ENCODE results near the gene AKIRIN2.

AKIRIN2 gene

DNA sequence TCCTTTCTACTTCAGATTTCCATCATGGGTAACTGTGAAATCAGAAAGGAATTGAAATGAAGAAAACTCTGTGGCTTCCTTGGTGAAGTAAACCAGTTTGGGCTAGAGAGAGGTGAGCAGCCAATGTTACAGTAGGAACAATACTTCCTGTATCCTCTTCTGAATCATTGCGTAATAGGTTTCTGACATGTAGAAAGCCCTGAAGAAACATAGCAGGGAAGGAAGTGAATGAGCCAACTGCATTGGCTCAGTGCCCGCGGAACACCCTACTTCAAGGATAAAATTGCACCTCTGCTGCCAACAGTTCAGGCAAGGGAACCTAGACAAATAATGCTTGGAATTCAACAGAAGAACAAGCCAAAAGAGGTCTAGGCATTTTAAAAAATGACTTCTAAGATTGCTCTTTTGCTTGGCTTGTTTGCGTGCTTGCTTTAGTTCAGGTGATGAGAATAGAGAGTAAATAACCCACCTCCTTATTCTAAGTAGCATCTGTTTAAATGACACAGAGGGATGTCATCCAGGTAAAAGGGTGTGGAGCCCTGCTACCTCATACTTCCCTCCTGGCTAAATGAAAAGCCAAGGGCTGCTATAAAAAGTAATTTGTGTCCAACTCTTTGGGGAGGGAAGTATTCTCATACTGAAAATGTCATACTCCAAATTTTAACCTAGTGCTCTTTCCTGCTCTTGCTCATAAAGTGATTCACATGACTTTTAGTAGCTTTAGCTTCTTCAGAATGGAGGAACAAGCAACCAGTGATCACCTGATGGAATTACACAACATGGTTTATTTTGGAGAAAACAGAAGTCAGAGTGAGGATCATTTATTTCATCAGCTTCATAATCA lies 30.0 kb upstream of the AKIRIN2 start:
- Histone ChIP-seq H3K27ac (ENCODE audit: low read depth, low read length, severe bottlenecking) (no peak overlapping the region), H3K9me3 (ENCODE audit: control insufficient read depth, low read length) (no peaks in the 10 kb centered on the region), H3K4me3 (ENCODE audit: extremely low read depth, insufficient read depth, low read length, poor library complexity, severe bottlenecking) (no peak overlapping the region), H3K4me1 (ENCODE audit: control insufficient read depth, insufficient read depth, low read length, poor library complexity, severe bottlenecking) (no peaks in the 10 kb centered on the region), H3K36me3 (ENCODE audit: control insufficient read depth, insufficient read depth, low read length) (no peaks in the 10 kb centered on the region)
- 91 to 95% methylated on average over 2 to 3 of the region's 4 CpGs for WGBS, 2 experiments (ENCODE audit: insufficient coverage in 2 of 2)

DNA sequence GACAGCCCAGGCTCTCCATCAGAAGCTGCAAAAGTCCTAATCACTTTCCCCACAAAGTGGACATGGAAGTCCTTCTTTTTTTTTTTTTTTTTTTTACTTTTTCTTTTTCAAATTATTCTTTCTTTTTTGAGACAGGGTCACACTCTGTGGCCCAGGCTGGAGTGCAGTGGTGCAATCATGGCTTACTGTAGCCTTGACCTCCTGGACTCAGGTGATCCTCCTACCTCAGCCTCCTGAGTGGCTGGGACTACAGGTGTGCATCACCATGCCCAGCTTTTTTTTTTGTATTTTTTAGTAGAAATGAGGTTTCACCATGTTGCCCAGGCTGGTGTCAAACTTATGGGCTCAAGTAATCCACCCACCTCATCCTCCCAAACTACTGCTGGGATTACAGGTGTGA lies 29.0 kb upstream of the AKIRIN2 start:
- Histone ChIP-seq H3K36me3 (ENCODE audit: control insufficient read depth, insufficient read depth, low read length) (no peaks in the 10 kb centered on the region), H3K4me1 (ENCODE audit: control insufficient read depth, insufficient read depth, low read length, poor library complexity, severe bottlenecking) (no peaks in the 10 kb centered on the region), H3K4me3 (ENCODE audit: extremely low read depth, insufficient read depth, low read length, poor library complexity, severe bottlenecking) (no peak overlapping the region), H3K27ac (ENCODE audit: low read depth, low read length, severe bottlenecking) (no peak overlapping the region), H3K9me3 (ENCODE audit: control insufficient read depth, low read length) (no peaks in the 10 kb centered on the region)

- no peak overlapping the region for H3K27ac ChIP-seq (ENCODE audit: low read depth, low read length, severe bottlenecking)
- H3K4me3 ChIP-seq (ENCODE audit: extremely low read depth, insufficient read depth, low read length, poor library complexity, severe bottlenecking) = no peak overlapping the region
- 60 to 67% methylated on average over 1 of the region's 6 CpGs for WGBS, 2 experiments (ENCODE audit: insufficient coverage in 2 of 2)
- no peaks in the 10 kb centered on the region for H3K4me1 ChIP-seq (ENCODE audit: control insufficient read depth, insufficient read depth, low read length, poor library complexity, severe bottlenecking)
- H3K9me3 ChIP-seq (ENCODE audit: control insufficient read depth, low read length) = no peaks in the 10 kb centered on the region
- no peaks in the 10 kb centered on the region for H3K36me3 ChIP-seq (ENCODE audit: control insufficient read depth, insufficient read depth, low read length)
These were observed 28.1 kb upstream of the AKIRIN2 start for GRCh38 chr6:87729965-87730719.

- 90 to 100% methylated on average over 1 of the region's 3 CpGs for WGBS, 2 experiments (ENCODE audit: insufficient coverage in 2 of 2)
- Histone ChIP-seq H3K4me1 (ENCODE audit: control insufficient read depth, insufficient read depth, low read length, poor library complexity, severe bottlenecking) (no peaks in the 10 kb centered on the region), H3K27ac (ENCODE audit: low read depth, low read length, severe bottlenecking) (no peak overlapping the region), H3K36me3 (ENCODE audit: control insufficient read depth, insufficient read depth, low read length) (no peaks in the 10 kb centered on the region), H3K4me3 (ENCODE audit: extremely low read depth, insufficient read depth, low read length, poor library complexity, severe bottlenecking) (no peak overlapping the region), H3K9me3 (ENCODE audit: control insufficient read depth, low read length) (no peaks in the 10 kb centered on the region)
These were observed 26.7 kb upstream of the AKIRIN2 start for GRCh38 chr6:87728706-87729105.

DNA sequence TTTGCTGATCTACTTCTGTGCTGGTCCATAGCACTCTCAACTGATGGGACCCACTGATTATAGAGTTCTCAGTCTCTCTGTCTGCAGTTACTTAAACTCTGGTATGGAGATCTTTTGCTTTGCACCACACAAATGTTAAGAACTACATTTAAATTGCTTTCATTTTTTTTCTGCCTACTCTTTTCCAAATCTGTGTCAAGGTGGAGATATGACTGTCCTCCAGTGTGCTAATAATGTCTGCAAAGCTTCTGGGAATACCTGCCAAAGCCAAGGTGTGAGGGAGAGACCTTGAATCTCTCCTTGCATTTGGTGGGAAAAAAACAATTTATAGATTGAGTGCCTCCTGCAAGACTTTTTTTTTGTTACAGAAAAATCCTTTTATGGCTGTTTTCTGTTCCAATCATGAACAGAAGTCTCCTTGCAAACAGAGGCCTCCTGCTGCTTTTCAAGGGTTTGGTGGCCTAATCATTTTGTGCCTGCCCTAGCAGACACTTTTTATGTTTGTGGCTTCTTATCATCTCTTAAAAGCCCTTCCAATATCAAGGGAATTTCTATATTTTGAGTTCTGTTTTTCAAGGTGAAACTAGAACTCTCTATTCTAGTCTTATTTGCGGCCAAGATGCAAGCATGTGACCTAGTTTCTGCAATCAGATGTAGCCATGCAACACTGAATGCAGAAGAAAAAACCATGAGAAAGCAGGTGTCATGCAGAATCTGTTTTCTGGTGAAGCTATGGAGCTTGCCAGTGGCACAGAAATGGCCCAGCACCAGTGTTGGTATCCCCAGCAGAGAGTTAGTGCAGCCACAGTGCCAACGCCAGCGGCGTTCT lies 23.2 kb upstream of the AKIRIN2 start:
- no peak overlapping the region for H3K27ac ChIP-seq (ENCODE audit: low read depth, low read length, severe bottlenecking)
- H3K4me1 ChIP-seq (ENCODE audit: control insufficient read depth, insufficient read depth, low read length, poor library complexity, severe bottlenecking) = peaks cover 9% of the 10 kb centered on the region
- 98 to 100% methylated on average over 4 of the region's 4 CpGs for WGBS, 2 experiments (ENCODE audit: insufficient coverage in 2 of 2)
- no peaks in the 10 kb centered on the region for H3K9me3 ChIP-seq (ENCODE audit: control insufficient read depth, low read length)
- no peaks in the 10 kb centered on the region for H3K36me3 ChIP-seq (ENCODE audit: control insufficient read depth, insufficient read depth, low read length)
- H3K4me3 ChIP-seq (ENCODE audit: extremely low read depth, insufficient read depth, low read length, poor library complexity, severe bottlenecking) = no peak overlapping the region

DNA sequence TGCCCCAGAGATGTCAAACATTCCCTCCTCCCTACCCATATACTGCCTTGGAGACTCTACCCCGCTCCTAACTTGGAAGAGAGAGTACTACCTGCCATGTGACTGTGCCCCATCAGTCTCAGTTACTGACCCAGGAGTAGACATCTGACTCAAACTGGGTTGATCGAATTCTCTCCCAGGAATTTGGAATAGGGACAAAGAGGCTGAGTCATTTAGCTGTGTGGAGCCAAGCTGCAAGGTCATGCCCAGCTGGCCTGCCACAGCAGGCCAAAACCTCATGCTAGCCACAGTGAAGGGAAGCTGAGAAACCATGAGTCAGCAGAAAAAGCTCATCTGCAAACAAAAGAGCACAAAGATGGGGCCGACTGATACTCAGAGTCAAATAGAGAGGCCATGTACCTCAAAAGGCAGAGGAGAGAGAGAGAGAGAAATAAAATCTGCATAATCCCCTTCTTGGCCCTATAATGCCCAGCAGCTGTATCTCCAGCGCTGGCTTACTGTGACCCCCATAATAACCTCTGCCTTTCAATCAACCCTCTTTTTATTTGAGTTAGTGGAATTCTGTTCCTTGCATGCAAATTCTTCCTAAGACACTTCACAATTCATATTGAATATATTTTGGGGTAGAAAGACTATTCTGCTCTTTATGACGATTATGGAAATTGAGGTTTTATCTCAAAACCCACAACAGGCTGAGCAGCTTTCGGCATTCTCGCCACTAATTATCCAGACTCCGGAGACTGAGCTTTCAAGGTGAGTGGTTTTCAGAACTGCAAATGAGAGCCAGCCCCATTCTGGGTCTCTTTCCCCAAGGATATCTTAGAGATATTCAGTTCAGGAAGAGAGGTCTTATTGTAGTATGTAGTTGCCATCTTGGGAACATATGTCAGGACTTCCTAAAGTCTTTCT lies 21.4 kb upstream of the AKIRIN2 start:
- Histone ChIP-seq H3K4me3 (ENCODE audit: extremely low read depth, insufficient read depth, low read length, poor library complexity, severe bottlenecking) (no peak overlapping the region), H3K27ac (ENCODE audit: low read depth, low read length, severe bottlenecking) (peak overlapping the region; percentile 54), H3K4me1 (ENCODE audit: control insufficient read depth, insufficient read depth, low read length, poor library complexity, severe bottlenecking) (peaks cover 9% of the 10 kb centered on the region), H3K36me3 (ENCODE audit: control insufficient read depth, insufficient read depth, low read length) (no peaks in the 10 kb centered on the region), H3K9me3 (ENCODE audit: control insufficient read depth, low read length) (no peaks in the 10 kb centered on the region)
- 78 to 82% methylated on average over 4 to 5 of the region's 8 CpGs for WGBS, 2 experiments (ENCODE audit: insufficient coverage in 2 of 2)

- Histone ChIP-seq H3K36me3 (ENCODE audit: control insufficient read depth, insufficient read depth, low read length) (no peaks in the 10 kb centered on the region), H3K27ac (ENCODE audit: low read depth, low read length, severe bottlenecking) (peak overlapping the region; percentile 54), H3K4me3 (ENCODE audit: extremely low read depth, insufficient read depth, low read length, poor library complexity, severe bottlenecking) (no peak overlapping the region), H3K4me1 (ENCODE audit: control insufficient read depth, insufficient read depth, low read length, poor library complexity, severe bottlenecking) (peaks cover 9% of the 10 kb centered on the region), H3K9me3 (ENCODE audit: control insufficient read depth, low read length) (no peaks in the 10 kb centered on the region)
- 50 to 60% methylated on average over 1 of the region's 4 CpGs for WGBS, 2 experiments (ENCODE audit: insufficient coverage in 2 of 2)
These were observed 20.6 kb upstream of the AKIRIN2 start for GRCh38 chr6:87722540-87723169.

DNA sequence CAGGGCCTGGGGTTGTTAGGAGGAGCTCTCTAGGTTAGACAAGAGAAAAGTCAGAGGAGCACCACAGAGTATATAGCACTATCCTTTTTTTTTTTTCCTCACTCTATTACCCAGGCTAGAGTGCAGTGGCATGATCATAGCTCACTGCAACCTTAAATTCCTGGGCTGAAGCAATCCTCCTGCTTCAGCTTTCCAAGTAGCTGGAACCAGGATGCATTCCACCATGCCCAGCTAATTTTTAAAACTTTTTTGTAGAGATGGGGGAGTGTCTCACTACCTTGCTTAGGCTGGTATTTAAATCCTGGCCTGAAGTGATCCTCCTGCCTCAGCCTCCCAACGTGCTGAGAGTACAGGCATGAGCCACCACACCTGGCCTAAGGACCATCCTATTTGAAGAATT lies 19.3 kb upstream of the AKIRIN2 start:
- Histone ChIP-seq H3K4me1 (ENCODE audit: control insufficient read depth, insufficient read depth, low read length, poor library complexity, severe bottlenecking) (peaks cover 9% of the 10 kb centered on the region), H3K36me3 (ENCODE audit: control insufficient read depth, insufficient read depth, low read length) (no peaks in the 10 kb centered on the region), H3K9me3 (ENCODE audit: control insufficient read depth, low read length) (no peaks in the 10 kb centered on the region), H3K4me3 (ENCODE audit: extremely low read depth, insufficient read depth, low read length, poor library complexity, severe bottlenecking) (no peak overlapping the region), H3K27ac (ENCODE audit: low read depth, low read length, severe bottlenecking) (no peak overlapping the region)
- WGBS, 2 experiments (ENCODE audit: insufficient coverage in 2 of 2) = 46% methylated on average over 1 of the region's 1 CpG; no CpG with 5 or more reads in 1 of the 2 experiments

GRCh38 chr6:87718662-87719433 lies 16.8 kb upstream of the AKIRIN2 start:
- peaks cover 13% of the 10 kb centered on the region for H3K4me1 ChIP-seq (ENCODE audit: control insufficient read depth, insufficient read depth, low read length, poor library complexity, severe bottlenecking)
- no peaks in the 10 kb centered on the region for H3K36me3 ChIP-seq (ENCODE audit: control insufficient read depth, insufficient read depth, low read length)
- WGBS, 2 experiments (ENCODE audit: insufficient coverage in 2 of 2) = 90 to 95% methylated on average over 7 to 8 of the region's 9 CpGs
- no peak overlapping the region for H3K27ac ChIP-seq (ENCODE audit: low read depth, low read length, severe bottlenecking)
- H3K4me3 ChIP-seq (ENCODE audit: extremely low read depth, insufficient read depth, low read length, poor library complexity, severe bottlenecking) = no peak overlapping the region
- no peaks in the 10 kb centered on the region for H3K9me3 ChIP-seq (ENCODE audit: control insufficient read depth, low read length)
